ENCODE measurements around the gene RRP12.

Gene RRP12

GRCh38 chr10:97400665-97401454 is at the start of gene RRP12:
RRP12 (minus strand) TSS chr10:97401340; CDS start chr10:97401231, 109 bp downstream.
- no peaks in the 10 kb centered on the region for H3K27me3 Mint-ChIP-seq (ENCODE audit: low read depth)
- H3K4me3 Mint-ChIP-seq = peak within 1 kb of the TSS; percentile 92 to 96 (median 96)
- H3K36me3 Mint-ChIP-seq (ENCODE audit: low read depth) = peaks cover 6% of the 10 kb centered on the region
- H3K27ac Mint-ChIP-seq = peak within 1 kb of the TSS; percentile 36 to 85 (median 71)
- peak in 1 of 3 experiments; percentile 9 for TF ChIP-seq CTCF (IDR thresholded peaks at IDR 0.05; ENCODE audit: unreplicated experiment in 3 of 3)
- peaks cover 12% of the 10 kb centered on the region for H3K4me1 Mint-ChIP-seq
- no peaks in the 10 kb centered on the region for H3K9me3 Mint-ChIP-seq

GRCh38 chr10:97450828-97451227 is 49.7 kb upstream of the RRP12 start:
- no peak for TF ChIP-seq CTCF (IDR thresholded peaks at IDR 0.05; ENCODE audit: unreplicated experiment in 3 of 3)
- H3K4me1 Mint-ChIP-seq = peaks cover 22% of the 10 kb centered on the region
- no peak overlapping the region for H3K27ac Mint-ChIP-seq
- H3K4me3 Mint-ChIP-seq = no peak overlapping the region
- H3K36me3 Mint-ChIP-seq (ENCODE audit: low read depth) = peaks cover 52% of the 10 kb centered on the region
- no peaks in the 10 kb centered on the region for H3K27me3 Mint-ChIP-seq (ENCODE audit: low read depth)
- no peaks in the 10 kb centered on the region for H3K9me3 Mint-ChIP-seq

GRCh38 chr10:97445722-97446639 is 44.8 kb upstream of the RRP12 start, which contains the start of the genes EXOSC1 and ZDHHC16:
EXOSC1 (minus strand) TSS chr10:97446006; CDS start chr10:97445985, 21 bp downstream.
ZDHHC16 (plus strand) TSS chr10:97446175; CDS start chr10:97451676, 5,501 bp downstream.
- Mint-ChIP-seq H3K36me3 (ENCODE audit: low read depth) (peaks cover 26% of the 10 kb centered on the region), H3K4me1 (peaks cover 31% of the 10 kb centered on the region), H3K4me3 (peak within 1 kb of the TSS; percentile 96 to 99 (median 98)), H3K27ac (peak within 1 kb of the TSS; percentile 31 to 86 (median 75)), H3K27me3 (ENCODE audit: low read depth) (no peaks in the 10 kb centered on the region), H3K9me3 (no peaks in the 10 kb centered on the region)
- TF ChIP-seq CTCF (IDR thresholded peaks at IDR 0.05; ENCODE audit: unreplicated experiment in 3 of 3) = no peak

- peak overlapping the region; percentile 31 to 86 (median 75) for H3K27ac Mint-ChIP-seq
- H3K9me3 Mint-ChIP-seq = no peaks in the 10 kb centered on the region
- no peak for TF ChIP-seq CTCF (IDR thresholded peaks at IDR 0.05; ENCODE audit: unreplicated experiment in 3 of 3)
- H3K36me3 Mint-ChIP-seq (ENCODE audit: low read depth) = peaks cover 24% of the 10 kb centered on the region
- H3K4me1 Mint-ChIP-seq = peaks cover 27% of the 10 kb centered on the region
- H3K4me3 Mint-ChIP-seq = peak overlapping the region; percentile 96 to 99 (median 98)
- no peaks in the 10 kb centered on the region for H3K27me3 Mint-ChIP-seq (ENCODE audit: low read depth)
These were observed 44.2 kb upstream of the RRP12 start for GRCh38 chr10:97445357-97445721.

- H3K27ac Mint-ChIP-seq = no peak overlapping the region
- H3K4me3 Mint-ChIP-seq = peak overlapping the region; percentile 96 to 99 (median 98)
- H3K27me3 Mint-ChIP-seq (ENCODE audit: low read depth) = no peaks in the 10 kb centered on the region
- no peaks in the 10 kb centered on the region for H3K9me3 Mint-ChIP-seq
- peaks cover 29% of the 10 kb centered on the region for H3K36me3 Mint-ChIP-seq (ENCODE audit: low read depth)
- TF ChIP-seq CTCF (IDR thresholded peaks at IDR 0.05; ENCODE audit: unreplicated experiment in 3 of 3) = no peak
- H3K4me1 Mint-ChIP-seq = peaks cover 24% of the 10 kb centered on the region
These were observed 43.1 kb upstream of the RRP12 start for GRCh38 chr10:97444212-97444611.

Measured in nephron (organoid).